Measurements from ENCODE around the gene WNT5A.

WNT5A gene

GRCh38 chr3:55525436-55525835, 38.3 kb upstream of the WNT5A start:
- in situ Hi-C loops (cut with HindIII; ENCODE audit: low sequenced_read_pairs) = no loop called here

GRCh38 chr3:55524565-55525244, 37.6 kb upstream of the WNT5A start:
- H3K4me3 ChIP-seq (ENCODE audit: low read depth, low read length) = no peak overlapping the region
- in situ Hi-C loops (cut with HindIII; ENCODE audit: low sequenced_read_pairs) = no loop called here
- peak; percentile 91 for DNase-seq (ENCODE audit: low read depth)

More at GRCh38 chr3:55525436-55525835, 38.3 kb upstream of the WNT5A start:
- no peak for TF ChIP-seq CTCF (IDR thresholded peaks at IDR 0.05; ENCODE audit: low read depth, low read length, missing control alignments)
- H3K4me3 ChIP-seq (ENCODE audit: low read depth, low read length) = no peak overlapping the region
- no peak for DNase-seq (ENCODE audit: low read depth)

DNA sequence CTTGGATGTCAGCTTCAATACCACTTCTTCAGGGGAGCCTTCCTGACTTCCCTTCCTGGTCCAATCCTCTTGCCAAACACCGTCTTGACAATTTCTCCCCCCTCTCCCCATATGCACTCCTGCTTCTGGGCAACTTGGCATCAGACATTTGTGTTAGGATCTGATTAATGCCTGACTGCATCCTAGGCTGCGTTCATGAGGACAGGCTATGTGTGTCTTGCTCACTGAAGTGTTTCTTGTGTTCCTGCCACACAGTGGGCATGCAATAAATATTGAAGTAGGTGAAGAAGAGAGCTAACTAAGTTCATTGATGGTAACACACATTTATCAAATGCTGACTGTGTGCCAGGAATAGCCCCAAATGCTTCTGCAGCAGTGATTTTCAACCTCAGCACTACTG, 36.4 kb upstream of the WNT5A start:
- no peak for TF ChIP-seq CTCF (IDR thresholded peaks at IDR 0.05; ENCODE audit: low read depth, low read length, missing control alignments)
- DNase-seq (ENCODE audit: low read depth) = no peak
- in situ Hi-C loops (cut with HindIII; ENCODE audit: low sequenced_read_pairs) = no loop called here
- no peak overlapping the region for H3K4me3 ChIP-seq (ENCODE audit: low read depth, low read length)

More at GRCh38 chr3:55524565-55525244, 37.6 kb upstream of the WNT5A start:
- no peak for TF ChIP-seq CTCF (IDR thresholded peaks at IDR 0.05; ENCODE audit: low read depth, low read length, missing control alignments)

GRCh38 chr3:55521738-55522421, 34.8 kb upstream of the WNT5A start:
- peak; percentile 68 for DNase-seq (ENCODE audit: low read depth)
- TF ChIP-seq CTCF (IDR thresholded peaks at IDR 0.05; ENCODE audit: low read depth, low read length, missing control alignments) = no peak
- in situ Hi-C loops (cut with HindIII; ENCODE audit: low sequenced_read_pairs) = no loop called here
- H3K4me3 ChIP-seq (ENCODE audit: low read depth, low read length) = no peak overlapping the region

- in situ Hi-C loops (cut with HindIII; ENCODE audit: low sequenced_read_pairs) = no loop called here
- no peak for DNase-seq (ENCODE audit: low read depth)
- TF ChIP-seq CTCF (IDR thresholded peaks at IDR 0.05; ENCODE audit: low read depth, low read length, missing control alignments) = no peak
- H3K4me3 ChIP-seq (ENCODE audit: low read depth, low read length) = no peak overlapping the region
Observed at GRCh38 chr3:55521064-55521737, 34.1 kb upstream of the WNT5A start.

DNA sequence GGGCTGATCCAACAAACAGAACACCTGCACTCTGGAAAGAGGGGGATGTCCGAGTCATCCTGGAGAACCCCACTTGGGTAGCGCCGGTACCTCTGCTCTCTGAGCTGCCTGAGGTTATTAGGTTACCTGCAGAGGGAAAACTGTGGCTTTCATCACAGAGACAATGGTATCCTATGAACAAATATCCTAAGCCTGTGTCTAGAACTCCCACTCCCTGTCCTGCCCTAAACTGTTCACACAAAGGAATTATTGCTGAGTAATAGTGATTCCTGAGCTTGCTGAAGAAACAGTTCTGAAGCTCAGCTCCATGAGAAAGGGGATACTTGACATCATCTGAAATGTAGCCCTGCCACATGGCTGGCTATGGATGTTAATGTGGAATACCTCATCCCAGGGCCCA, 31.9 kb upstream of the WNT5A start:
- no peak overlapping the region for H3K4me3 ChIP-seq (ENCODE audit: low read depth, low read length)
- in situ Hi-C loops (cut with HindIII; ENCODE audit: low sequenced_read_pairs) = no loop called here
- DNase-seq (ENCODE audit: low read depth) = no peak
- TF ChIP-seq CTCF (IDR thresholded peaks at IDR 0.05; ENCODE audit: low read depth, low read length, missing control alignments) = no peak
